HG02973 (cell line): ENCODE measurements around the gene TMEM63A.
"Not testable (repeated sequence)": the region's sequence is repeated elsewhere in the genome, so short reads cannot be mapped to it uniquely, and the experiment has no call there.

ENCODE experiments used
- ATAC-seq: cut with Tn5 transposase; IDR thresholded peaks from one replicate; pipeline ENCODE4 v1.9.1; 2021; ENCODE audit warnings: moderate library complexity; ENCODE audit not compliant: unreplicated experiment

The TMEM63A gene

GRCh38 chr1:225909477-225909876 lies 27.3 kb upstream of the TMEM63A start:
- no peak for ATAC-seq

DNA sequence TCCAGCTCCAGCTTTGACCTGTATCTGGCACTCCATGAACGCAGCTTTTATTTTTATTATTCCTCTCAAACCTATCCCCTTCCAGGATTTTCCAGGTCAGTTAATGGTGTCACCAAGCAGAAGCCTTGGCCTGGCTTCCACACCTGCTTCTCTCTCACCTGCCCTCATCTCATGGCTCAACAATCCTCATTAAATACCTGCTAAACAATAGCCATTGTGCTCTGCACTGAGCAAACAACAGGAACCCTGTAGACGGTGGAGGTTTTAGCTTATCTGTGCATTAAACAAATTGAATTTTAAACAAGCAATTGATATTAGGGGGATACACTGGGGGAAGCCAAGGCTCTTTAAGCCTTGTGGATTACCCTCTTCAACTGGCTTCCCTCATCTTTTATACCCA lies 26.6 kb upstream of the TMEM63A start:
- no peak for ATAC-seq

GRCh38 chr1:225908013-225908640 lies 25.9 kb upstream of the TMEM63A start:
- ATAC-seq, result no peak

DNA sequence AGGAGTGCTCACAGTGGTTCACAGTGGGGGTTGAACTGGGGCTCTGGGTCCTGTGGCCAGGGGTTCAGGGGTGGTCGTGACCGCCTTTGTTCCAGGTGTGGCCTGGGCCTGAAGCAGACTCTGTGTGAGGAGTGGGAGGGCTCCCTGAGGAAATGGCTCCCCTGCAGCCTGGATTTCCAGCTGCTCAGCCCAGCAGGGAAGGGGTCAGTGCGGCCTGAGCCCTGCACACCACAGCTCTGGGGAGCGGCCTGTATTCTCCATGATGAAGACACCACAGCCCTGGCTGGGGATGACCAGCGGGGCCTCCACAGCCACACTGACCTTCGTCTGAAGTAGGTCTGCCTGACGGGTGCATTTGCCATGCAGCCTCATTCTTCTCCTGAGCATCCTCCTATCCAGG lies 25.2 kb upstream of the TMEM63A start:
- no peak for ATAC-seq

DNA sequence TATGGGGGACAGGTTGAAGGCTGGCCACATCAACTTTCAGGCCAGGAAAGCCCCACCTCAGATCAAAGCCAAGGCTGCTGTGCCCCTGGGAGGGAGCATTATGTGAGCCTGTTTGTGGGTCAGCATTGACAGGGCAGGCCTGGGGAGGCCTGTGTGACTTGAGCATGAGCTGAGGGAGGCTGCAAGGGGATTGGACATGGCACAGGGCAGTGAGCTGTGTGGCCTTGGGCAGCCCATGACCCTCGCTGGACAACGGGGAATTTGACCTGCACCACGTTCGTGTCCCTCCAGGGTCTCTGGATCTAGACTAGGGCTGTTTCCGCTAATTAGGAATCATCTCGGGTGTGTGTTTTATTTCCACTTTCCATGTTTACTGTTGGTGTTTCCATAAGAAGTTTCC lies 24.3 kb upstream of the TMEM63A start:
- ATAC-seq, result no peak

- no peak for ATAC-seq
Measured at GRCh38 chr1:225903623-225904022, 21.4 kb upstream of the TMEM63A start.

GRCh38 chr1:225899044-225899925 lies 17.1 kb upstream of the TMEM63A start:
- no peak for ATAC-seq

DNA sequence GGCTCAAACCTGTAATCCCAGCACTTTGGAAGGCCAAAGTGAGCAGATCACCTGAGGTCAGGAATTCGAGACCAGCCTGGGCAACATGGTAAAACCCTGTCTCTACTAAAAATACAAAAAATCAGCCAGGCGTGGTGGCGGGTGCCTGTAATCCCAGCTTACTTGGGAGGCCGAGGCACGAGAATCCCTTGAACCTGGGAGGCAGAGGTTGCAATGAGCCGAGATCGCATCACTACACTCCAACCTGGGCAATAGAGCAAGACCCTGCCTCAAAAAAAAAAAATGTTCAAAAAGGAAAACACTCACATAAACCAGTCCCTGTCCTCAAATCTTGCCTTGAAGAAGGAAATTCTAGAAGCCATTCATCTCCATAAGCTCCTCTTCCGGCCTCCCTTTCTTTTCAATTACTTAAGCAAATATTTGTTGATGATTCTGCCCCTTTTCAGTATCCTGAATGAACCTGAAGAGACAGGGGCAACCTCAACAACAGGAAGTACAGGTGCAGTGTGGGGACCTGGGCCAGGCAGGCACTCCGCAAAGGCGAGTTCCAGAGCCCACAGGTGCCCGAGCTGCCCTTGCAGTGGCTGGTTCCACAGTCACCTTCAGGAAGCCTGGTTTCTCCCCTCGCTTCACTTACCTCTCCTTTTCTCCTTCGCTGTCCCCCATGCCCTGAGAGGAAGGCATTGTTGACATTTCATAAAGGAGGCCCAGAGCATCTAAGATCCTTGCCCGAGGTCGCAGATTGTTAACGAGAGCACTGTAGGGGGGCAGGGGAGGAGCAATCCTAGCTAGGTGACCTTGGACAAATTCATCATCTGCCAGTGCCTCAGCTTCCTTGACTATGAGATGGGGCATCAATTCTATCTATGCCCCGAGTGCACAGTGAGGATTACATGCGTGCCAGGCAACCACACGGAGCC lies 15.7 kb upstream of the TMEM63A start:
- no peak for ATAC-seq

DNA sequence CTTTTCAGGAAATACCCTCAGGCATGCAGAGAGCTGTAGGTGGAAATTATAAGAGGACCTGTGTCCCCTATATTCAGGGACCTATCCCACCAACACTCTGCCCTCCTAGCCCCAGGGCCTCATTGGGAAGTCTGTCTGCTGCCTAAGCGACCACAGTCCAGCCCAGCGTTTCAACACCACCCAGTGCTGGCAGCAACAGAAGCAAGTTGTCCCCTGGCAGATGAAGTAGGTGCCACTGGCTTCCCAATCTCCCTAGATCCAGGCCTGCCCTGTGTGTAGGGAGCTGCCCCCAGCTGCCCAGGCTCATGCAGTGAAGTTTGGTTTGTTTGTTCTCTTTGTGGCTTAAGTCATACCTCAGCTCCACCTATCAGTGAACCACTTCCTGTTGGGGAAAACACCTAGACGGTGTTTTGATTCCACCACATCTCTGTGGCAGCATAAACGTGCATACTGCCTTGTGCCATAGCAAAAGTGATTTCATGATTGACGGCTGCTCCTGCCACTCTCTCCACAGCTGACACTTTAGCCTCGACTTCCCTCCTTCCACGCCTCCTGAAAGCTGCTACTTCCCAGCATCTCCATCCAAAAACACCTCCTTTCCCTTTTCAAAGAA lies 14.9 kb upstream of the TMEM63A start:
- ATAC-seq, result peak; percentile 100

- no peak for ATAC-seq
Measured at GRCh38 chr1:225896494-225896893, 14.3 kb upstream of the TMEM63A start.

- ATAC-seq, result no peak
Measured at GRCh38 chr1:225892307-225892706, 10.1 kb upstream of the TMEM63A start.

- no peak for ATAC-seq
Measured at GRCh38 chr1:225891229-225891972, 9.2 kb upstream of the TMEM63A start.

DNA sequence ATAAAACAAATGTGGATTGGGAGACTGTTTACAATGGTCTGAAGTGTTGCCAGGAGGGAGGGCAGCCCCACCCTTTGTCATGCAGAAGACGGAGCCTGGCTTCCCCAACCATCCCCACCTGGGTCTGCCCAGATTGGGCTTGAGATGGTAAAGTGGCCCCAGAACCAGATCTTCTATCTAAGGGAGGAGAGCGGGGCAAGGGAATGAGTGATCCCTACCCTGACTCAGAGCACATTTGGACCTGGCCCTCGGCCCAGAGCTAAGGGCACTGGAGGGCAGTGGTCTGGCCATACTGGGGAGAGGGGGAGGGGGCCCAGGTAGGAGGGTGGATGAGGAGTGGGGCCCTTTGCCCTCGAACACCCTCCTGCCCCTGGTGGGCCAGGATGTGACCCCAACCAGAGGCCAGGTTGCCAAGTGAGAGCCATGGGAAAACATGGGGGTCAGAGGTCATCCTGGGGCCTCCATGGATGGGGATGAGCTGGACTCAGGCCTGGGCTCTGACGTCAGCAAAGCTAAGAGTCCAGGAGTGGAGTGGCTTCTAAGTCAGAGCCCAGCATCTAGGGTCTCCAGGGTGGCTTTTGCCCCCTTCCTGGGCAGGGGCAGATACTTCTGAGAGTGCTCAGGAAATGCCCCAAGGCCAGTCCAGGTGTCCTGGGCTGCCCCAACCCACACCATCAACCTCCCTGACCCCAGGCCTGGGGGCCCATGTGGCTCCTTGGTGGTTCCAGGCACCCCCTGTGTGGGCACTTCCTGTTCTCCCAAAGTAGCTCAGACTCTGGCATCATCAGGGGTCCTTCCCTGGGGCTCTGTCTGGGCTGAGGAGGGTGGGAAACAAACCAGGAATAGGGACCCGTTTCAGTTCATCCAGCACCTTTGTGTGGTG lies 8.4 kb upstream of the TMEM63A start:
- ATAC-seq, result no peak

- ATAC-seq, result no peak
Measured at GRCh38 chr1:225889743-225890142, 7.6 kb upstream of the TMEM63A start.

GRCh38 chr1:225888898-225889601 lies 6.9 kb upstream of the TMEM63A start, which contains the start of gene LEFTY1:
TSS of gene LEFTY1 (minus strand) at chr1:225889146. CDS start at chr1:225889066, 80 bp downstream.
- ATAC-seq, result no peak

DNA sequence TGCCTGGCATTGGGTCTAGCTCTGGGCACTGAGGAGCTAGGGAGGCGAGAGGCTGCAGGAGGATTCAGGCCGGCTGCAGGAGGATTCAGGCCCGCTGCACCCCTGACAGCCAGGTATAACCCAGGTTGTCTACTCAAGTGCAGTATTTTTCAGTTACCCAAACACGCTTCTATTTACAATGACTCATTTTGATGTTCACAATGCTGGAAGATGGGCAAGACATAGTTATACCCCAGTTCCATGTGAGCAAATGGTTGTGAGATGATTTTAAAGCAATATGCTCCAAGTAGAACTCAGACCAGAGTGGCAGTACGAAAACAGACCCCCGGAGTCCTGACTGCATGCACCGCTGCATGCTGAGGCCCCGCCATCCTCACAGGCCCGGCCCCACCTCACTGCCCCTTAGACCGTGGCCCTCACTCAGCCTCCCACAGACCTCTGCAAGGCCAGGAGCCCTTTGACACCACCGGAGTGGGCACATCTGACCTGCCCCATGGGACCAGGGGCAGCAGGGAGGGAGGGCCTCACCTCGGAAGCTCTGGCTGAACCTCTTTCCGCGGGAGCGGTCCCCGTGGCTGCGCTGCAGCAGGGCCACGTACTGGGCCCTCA lies 6.2 kb upstream of the TMEM63A start:
- ATAC-seq, result no peak

- not testable (repeated sequence) for ATAC-seq
Measured at GRCh38 chr1:225887554-225888288, 5.5 kb upstream of the TMEM63A start.

DNA sequence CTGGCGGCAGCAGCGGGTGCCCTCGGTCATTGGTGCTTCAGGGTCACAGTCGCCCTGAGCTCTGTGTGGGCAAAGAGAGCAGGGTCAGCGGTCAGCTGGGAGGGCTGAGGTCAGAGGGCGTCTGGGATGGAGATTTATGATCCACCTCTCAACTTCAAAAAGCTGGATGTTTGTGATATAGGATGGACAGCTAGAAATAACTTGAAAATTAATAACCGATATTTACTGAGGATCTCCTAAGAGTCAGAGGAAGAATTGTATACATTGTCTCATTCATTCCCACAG lies 4.8 kb upstream of the TMEM63A start:
- no peak for ATAC-seq
